Transverse colon (tissue), 3 donors: ENCODE results near the gene TRIP6.

ENCODE experiments used
- CTCF ChIP-seq, 5 experiments: fragments of 200-600 bp in 3 of 5; fragments of 450-650 bp in 2 of 5; sonication (generic) in 3 of 5; IDR thresholded peaks; 1 replicate in 2 of 5; 2 replicates in 3 of 5; pipeline ENCODE4 v1.5.1; 2016 to 2017; ENCODE audit warnings: antibody characterized with exemption in 5 of 5, inconsistent platforms in 3 of 5, mild to moderate bottlenecking in 2 of 5, moderate library complexity in 1 of 5
- EP300 ChIP-seq: sonication (generic); formaldehyde crosslinking; IDR thresholded peaks from one replicate; pipeline ENCODE4 v1.6.1; 2017; ENCODE audit warnings: antibody characterized with exemption, low read depth

- TF ChIP-seq CTCF (IDR thresholded peaks at IDR 0.05) (no peak), EP300 (no peak)
These were observed 29.0 kb downstream of the TRIP6 start for GRCh38 chr7:100895956-100896731.
